Stimulated activated naive CD4-positive, alpha-beta T cell (primary cell): ENCODE data around the gene THRA.
A peak's percentile ranks its signal among the peaks of the same experiment; 100 is the strongest.

Experiments used
- DNase-seq, 6 experiments: peaks; one replicate each; lab custom pipeline; 2025; lab: John Stamatoyannopoulos, UW

Gene THRA

DNA sequence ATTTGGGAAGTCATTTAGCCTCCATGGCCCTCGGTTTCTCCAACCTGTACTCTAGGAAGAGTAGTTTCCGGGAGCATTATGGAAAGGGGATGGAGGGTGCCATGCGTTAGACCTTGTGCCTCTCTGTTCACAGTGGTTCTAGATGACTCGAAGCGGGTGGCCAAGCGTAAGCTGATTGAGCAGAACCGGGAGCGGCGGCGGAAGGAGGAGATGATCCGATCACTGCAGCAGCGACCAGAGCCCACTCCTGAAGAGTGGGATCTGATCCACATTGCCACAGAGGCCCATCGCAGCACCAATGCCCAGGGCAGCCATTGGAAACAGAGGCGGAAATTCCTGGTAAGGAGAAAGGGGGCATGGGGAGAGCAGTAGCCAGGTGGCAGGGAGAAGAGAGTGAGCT is 21.7 kb downstream of the THRA start:
- no peak for DNase-seq

DNA sequence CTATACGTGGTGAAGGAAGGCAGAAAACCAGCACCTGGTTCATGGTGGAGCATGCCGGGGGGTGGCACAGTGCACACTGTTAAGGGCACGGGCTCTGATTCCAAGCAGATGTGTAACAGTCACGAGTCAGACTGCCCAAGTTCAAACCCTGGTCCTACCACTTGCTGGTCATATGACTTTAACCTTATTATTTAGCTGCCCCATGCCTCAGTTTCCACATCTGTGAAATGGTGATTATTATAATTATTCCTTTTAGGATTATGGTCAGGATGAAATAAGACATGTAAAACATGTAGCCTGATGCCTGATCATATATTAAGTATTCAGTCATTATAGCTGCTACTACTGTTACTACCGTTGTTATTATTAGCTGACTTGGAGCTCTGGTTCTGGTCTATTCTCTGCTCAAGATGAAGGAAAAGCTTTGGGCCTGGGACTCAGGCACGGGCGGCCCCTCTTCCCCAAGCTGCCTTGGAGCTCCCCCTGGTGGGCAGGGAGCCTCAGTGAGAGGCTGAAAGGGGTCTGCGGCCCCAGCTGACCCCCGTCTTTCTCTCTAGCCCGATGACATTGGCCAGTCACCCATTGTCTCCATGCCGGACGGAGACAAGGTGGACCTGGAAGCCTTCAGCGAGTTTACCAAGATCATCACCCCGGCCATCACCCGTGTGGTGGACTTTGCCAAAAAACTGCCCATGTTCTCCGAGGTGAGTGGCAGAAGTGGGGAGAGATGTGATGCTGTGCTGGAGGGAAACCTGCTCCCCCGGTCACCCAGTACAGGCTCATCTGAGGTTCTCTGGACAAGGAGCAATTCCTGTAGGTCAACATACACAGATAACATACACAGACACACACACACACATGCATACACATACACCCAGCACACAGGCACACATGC is 23.6 kb downstream of the THRA start:
- peak in 5 of 6 experiments; percentile 50 to 65 (median 57) for DNase-seq

DNA sequence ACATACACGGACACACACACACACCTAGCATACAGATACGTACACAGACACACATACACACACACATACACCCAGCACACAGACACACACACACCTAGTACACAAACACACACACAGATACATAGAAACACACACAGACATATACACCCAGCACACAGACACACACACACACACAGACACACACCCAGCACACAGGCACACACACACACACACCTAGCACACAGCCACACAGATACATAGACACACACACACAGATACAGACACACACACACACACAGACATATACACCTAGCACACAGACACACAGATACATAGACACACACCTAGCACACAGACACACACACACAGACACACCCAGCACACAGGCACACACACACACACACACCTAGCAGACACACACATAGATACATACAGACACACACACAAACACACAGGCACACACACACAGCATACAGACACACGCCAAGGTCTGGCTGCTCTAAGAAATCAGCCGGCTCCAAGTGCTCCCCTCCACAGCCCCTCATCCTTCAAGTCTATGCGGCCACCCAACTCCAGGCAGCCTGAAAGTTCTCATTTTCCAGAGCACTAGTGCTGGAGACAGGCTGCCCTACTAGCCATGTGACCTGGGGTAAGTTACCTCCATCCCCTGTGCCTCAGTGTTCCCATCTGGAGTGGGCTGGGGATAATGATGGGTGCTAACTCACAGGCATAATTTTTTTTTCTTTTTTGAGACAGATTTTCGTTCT is 24.5 kb downstream of the THRA start:
- no peak for DNase-seq

DNA sequence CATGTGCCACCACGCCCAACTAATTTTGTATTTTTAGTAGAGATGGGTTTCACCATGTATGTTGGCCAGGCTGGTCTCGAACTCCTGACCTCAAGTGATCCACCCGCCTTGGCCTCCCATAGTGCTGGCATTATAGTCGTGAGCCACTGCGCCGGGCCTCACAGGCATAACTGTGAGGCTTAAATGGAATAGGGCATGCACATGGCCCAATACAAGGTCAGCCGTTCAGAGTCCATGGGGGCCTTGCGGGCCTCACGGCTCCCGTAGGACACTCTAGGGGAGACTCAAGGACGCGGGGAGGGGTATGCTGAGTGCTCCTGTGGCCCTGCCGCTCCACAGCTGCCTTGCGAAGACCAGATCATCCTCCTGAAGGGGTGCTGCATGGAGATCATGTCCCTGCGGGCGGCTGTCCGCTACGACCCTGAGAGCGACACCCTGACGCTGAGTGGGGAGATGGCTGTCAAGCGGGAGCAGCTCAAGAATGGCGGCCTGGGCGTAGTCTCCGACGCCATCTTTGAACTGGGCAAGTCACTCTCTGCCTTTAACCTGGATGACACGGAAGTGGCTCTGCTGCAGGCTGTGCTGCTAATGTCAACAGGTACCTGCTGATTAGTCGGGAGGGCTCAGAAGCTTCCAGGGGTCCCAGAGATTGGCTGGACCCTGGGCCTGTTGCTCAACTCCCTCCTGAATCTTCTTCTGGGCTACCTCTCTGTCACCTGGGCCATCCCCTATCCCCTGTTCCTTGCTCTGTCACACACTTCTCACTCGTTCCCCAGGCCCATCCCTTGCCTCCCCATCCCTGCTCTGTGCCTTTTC is 25.3 kb downstream of the THRA start:
- DNase-seq = no peak

DNA sequence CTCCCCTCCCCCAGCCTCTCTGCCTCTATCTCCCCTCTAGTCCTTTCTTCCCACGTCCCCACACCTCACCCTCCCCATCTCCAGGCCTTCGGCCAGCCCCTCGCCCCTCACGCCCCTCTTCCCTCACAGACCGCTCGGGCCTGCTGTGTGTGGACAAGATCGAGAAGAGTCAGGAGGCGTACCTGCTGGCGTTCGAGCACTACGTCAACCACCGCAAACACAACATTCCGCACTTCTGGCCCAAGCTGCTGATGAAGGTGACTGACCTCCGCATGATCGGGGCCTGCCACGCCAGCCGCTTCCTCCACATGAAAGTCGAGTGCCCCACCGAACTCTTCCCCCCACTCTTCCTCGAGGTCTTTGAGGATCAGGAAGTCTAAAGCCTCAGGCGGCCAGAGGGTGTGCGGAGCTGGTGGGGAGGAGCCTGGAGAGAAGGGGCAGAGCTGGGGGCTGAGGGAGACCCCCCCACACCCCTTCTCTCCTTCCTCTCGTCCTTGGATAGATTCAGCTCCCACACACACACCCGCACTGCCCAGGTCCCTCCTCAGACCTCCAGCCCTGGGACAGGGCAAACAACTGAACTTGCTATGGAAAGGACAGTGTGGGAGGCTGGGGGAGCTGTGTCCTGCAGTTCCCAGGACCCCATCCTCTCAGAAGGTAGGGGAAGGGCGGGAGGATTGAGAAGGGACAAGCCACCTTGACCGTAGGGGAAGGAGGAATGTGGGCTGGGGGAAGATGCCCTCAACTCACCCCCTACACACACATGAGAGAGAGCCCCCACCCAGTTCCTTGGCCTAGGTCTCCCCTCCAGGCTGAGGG is 26.5 kb downstream of the THRA start:
- no peak for DNase-seq

DNA sequence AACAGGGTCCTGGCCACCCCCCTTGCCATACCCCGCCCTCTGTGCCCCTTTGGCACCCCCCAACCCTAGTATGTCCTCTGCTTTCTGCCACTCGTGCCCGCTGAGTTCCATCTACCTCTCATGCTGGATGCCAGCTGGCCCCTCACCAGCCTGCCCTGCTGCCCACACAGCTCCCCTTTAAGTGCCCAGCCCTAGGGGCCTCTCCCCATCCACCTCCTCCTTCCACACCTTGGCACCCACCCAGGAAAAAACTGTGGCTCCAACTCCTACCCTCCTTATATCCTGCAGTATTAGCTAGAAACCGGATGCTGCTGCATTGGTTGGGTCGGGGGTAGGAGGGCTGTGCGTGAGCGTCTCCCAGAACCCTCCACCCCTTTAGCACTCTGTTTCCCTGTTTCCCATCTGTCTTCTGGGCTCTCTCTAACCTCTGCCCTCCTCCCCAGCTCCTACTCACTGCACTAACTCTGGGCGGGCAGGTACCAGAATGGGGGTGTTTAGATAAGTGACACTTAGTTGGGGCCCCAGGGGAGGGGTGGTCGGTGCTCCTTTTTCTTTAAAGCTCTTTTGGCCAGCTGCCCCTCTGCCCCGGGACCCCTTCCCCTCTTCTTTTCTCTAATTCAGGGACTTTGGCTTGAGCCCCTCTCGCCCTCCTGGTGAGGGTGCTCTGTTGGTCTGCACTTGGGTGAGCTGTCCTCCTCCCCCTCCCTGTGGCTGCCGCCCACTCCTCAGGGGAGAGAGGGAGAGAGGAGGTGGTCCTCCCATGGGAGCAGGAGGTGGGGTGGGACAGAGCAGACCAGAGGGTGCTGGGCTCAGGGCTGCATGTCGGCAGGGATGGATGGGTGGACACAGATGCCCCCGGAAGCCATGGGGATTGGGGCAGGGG is 27.7 kb downstream of the THRA start:
- no peak for DNase-seq

DNA sequence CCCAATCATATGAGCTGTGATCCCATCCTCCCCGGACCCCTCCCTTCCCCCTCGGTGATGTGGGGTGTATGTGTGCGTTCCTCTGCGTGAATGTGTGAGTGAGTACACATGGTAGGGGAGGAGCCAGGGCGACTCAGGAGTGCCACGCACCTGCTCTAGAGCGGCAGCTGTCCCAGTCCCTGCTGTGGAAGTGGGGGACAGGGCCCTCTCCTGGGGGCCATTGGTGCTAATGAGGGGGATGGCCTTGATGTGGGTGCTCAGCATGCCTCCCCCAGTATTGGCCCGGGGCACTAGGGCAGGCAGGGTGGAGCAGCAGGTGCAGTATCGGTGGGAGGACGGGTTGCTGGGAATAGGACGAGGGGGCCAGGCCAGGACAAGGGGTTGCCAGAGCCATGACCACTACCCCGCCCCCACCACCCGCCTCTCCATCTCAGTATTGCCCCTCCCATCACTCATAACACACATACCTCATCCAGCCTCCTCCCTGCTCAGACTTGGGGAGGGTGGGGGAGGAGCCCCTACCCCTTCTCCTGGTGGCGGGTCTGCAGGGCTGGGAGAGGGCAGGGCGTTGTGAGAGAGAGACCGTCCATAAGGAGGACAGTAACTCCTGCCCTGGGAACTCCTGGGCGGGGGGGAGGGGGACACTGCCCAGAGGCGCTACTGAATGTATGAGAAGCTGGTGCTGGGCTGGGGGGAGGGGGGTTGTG is 29.1 kb downstream of the THRA start:
- no peak for DNase-seq

DNA sequence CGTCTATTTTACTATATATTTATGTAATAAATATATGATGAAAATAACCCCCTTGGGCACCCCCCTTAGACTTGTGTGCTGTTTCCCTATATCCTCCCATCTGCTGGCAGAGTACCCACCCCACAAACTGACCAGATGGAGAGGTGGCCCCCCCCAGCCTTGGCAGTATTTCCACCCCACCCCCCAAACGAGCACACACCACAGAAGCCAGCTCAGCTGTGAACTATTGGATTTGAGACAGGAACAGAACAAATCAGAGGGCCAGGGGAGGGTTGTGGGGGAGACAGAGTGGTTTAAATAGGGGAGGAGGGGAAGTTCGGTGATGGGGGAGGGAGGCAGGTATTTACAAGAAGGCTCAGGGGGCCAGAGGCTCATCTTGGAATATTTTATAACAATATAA is 29.8 kb downstream of the THRA start:
- DNase-seq = no peak

DNA sequence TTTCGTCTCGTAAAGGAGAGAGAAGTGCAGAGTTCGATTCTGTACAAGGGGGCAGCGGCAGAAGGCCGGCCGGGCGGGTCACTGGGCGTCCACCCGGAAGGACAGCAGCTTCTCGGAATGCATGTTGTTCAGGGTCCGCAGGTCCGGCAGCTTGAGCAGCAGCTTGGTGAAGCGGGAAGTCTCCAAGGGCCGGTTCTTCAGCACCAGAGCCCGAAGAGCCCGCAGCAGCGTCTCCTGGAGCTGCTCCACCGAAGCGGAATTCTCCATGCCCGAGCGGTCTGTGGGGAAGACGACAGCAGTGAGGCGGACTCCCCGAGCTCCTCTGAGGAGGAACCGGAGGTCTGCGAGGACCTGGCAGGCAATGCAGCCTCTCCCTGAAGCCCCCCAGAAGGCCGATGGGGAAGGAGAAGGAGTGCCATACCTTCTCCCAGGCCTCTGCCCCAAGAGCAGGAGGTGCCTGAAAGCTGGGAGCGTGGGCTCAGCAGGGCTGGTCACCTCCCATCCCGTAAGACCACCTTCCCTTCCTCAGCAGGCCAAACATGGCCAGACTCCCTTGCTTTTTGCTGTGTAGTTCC is 30.3 kb downstream of the THRA start:
- no peak for DNase-seq

DNA sequence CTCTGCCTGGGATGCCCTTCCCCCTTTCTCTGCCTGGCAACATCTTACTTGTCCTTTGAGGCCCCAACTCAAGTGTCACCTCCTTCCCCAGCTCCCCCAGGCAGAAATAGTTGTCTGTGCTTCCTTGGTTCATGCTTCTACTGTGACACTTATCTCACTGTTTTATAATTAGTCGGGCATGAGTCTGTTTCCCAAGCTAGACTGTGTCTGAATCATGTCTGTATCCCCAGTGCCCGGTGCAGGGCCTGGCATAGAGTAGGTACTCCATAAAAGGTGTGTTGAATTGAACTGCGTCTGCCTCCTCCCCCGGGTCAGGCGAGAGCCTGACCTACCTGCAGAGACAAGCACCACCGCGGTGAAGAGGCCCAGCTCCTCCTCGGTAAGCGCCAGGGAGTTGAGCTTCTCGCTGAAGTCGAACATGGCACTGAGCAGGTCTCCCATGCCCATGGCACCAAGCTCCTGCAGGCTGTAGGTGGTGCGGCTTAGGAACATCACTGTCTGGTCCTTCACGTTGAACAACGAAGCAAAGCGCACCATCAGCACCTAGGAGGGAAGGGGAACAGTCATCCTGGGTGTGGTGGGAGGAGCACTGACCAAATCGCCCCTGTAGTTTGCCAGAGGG is 30.9 kb downstream of the THRA start:
- DNase-seq = no peak

DNA sequence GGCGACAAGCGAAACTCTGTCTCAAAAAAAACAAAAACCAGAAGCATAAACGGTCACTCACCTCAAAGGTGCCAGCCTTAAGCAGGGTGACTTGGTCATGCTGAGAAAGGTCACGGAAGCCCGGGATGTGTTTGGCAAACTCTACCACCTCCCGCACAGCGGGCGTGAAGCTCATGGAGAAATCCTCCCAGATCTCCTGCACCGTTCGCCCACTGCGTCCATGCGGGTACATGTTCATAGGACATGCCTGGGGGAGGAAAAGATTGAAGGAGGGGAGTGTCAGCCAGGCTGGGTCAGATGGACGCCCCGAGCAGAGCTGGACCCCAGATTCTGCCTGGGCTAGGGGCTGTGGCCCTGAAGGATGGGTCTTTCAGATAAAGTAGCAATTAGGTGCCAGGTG is 32.1 kb downstream of the THRA start:
- no peak for DNase-seq

DNA sequence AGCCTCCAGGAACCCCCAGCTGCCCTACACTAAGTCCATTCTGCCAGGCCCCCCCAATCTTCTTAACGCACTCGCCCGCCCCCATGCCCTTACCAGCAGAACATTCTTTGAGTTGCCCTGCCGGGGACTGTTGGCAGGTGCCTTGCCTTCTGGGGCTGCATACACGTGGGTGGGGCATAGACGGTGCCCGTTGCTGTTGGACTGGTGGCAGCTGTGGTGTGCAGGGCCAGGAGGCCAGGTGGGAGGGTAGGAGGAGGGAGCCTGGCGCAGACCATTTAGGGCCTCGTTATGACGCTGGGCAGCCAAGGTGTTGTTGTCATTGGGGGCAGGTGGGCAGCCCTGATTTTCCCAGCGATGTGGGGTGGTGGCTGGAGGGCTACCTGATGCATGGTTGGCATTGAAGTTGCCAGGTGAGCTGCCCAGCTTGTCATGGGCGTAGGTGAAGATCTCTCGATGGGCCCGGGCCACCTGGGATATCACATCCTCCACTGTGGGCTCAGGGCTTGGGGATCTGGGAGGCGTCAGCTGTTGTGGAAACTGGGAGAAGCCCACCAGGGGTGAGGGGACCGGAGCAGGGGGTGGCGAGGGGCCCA is 32.7 kb downstream of the THRA start:
- DNase-seq = peak in 1 of 6 experiments; percentile 12

DNA sequence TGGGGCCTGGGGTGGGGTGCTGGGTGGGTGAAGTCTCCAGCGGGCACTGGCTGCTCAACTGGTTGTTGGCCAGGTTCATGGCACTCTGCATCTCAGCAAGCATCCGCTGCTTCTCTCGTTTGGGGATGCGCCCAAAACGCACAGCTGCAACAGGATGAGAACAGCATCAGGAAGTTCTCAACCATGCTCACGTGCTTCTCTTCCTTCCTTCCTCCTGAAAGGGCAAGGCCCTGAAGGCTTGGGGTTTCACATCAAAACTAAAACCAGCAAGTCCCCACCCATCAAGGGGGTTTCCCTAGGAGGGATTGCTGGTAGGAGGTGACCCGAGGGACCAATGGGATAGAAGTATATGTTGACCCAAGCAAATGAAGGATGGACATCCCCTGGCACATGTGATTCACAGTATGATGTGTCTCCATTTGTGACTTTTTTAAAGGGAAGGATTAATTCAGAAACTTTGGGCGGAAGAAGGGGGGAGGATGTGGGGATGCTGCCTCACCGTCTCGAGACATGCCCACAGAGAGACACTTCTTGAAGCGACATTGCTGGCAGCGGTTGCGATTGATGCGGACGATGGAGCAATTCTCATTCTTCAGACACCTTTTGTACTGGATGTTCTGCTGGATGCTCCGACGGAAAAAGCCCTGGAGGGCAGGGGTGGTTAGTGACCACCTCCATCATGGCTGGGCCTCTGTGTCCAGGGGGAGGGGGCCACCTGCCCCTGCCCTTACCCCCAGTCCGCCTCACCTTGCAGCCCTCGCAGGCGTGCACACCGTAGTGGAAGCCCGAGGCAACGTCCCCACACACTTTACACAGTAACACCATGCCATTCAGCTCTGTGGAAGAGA is 33.4 kb downstream of the THRA start:
- DNase-seq = peak; percentile 74 to 91 (median 86)

DNA sequence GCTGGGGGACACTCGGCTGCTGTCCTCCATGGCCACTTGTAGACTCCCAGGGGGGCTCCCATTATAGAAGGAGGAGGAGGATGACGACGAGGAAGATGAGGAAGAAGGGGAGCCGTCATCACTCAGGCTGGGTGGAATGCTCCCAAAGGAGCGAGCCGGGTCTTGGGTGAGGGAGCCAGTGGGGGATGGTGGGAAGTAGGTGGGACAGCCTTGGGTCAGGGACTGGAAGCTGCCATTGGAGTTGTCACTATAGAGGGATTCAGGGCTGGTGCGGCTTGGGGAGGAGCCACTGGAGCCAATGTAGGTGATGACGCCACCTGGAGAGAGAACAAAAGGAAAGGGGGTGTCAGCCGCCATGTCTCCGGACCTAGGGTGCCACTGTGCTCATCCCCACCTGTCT is 34.3 kb downstream of the THRA start:
- DNase-seq = no peak

DNA sequence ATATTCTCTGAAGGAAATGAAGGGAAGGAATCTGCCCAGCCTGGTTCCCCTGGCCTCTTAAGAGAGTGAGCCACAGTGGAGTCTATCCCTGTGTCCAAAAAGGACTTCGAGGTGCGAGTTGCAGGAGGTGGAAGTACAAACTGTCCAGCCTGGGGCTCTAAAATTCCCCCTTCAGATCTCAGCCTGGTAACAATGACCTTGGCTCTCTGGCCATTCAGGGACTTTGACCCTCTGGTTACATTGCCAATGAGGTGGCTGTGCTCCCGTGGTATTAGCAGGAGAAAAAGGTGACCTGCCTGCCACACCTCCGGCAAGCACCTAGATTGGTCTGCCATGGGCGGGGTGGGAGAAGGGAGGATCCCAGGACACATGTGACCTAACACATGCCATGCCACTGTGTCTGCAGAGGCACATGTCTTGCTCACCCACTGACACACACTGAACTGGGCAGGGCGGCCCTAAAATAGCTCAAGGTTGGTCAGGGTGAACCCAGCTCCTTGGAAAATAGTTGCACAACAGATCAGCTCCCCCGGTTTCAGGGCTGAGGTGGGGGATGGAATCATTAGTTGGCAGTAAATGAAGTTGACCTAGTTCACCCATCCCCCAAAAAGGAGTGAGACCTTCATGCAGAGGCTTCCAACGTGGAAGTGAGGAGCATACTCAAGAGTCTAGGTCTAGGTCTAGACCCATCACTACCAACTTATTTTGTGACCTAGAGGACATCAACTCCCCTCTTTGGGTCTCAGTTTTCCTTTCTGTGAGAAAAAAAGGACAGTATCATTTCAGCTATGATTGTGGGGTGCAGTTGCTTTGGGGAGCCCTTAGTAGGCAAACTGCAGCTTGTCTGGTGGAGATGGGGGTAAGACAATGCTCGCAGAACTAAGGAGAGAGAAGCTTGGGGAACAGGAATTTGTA is 35.4 kb downstream of the THRA start:
- DNase-seq = no peak

DNA sequence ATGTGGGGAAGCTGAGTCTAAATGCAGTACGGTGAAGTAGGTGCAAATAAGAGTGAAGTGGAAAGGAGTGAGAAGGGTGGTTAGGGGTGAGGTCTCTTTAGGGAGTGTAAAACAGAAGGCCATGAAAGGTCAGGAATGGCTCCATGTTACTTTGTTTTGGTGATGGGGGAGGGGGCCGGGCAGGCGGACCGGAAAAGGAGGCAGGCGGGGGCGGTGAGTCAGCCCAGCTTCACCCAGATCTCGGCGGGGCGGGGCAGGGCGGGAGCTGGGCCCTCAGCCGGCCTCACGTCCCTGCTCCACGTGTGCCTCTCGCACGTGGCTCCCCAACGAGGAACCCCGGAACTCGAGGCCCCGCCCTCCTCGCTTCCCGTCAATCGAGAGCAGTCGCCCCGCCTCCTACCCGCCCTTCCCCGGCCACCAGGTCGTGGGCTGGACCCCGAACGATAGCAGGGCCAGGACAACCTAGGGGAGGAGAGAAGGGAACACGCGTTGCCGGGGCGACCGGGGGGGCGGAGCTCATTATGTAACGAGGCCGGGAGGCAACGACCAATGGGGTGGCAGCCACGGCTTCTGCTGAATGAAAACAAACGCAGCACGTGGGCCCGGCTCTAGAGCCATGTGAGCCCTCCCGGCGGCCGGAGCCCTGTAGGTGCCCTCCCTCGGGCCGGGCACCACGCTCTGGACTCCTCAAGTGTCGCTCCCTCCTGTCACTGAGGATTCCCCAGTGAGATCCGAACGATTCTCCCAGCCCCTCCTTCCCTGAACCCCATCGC is 36.3 kb downstream of the THRA start:
- peak; percentile 94 to 99 (median 98) for DNase-seq
